NB4 (cell line): ENCODE measurements around the gene LRP2BP.

Experiments
- DNase-seq: peaks from one replicate; pipeline ENCODE4 v3.0.0; 2010; ENCODE audit warnings: low read depth
- H3K4me3 ChIP-seq: one replicate; pipeline ENCODE4 v1.5.1; 2011; ENCODE audit warnings: mild to moderate bottlenecking, low read depth, low read length, moderate library complexity
- MYC ChIP-seq: IDR thresholded peaks from 2 replicates; pipeline ENCODE4 v1.6.1; 2011; ENCODE audit warnings: low read depth, low read length
- POLR2A ChIP-seq: IDR thresholded peaks from 2 replicates; pipeline ENCODE4 v1.6.1; 2011; ENCODE audit warnings: mild to moderate bottlenecking; ENCODE audit not compliant: insufficient read length; ENCODE audit errors: extremely low read depth
- TF ChIP-seq, protein P1 (sequence below): IDR thresholded peaks from 2 replicates; pipeline ENCODE4 v1.6.1; 2011; ENCODE audit warnings: low read depth, low read length
- TF ChIP-seq, protein P2 (sequence below): IDR thresholded peaks from one replicate; pipeline ENCODE4 v1.5.1; 2012; ENCODE audit warnings: low read depth, low read length

LRP2BP gene

DNA sequence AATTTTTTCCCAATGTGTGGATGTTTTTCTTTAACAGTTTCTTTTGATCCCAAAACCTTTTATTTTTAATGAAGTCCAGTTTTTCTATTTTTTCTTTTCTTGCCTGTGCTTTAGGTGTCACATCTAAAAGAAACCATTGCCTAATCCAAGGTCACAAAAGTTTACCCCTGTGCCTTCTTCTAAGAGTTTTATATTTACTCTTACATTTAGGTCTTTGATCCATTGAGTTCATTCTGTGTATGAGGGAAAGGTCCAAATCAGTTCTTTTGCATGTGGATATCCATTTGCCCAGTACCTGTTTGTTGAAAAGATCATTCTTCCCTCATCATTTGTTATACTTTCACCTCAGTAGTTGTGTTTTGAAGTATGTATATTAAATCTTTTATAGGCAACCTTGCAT, 13.0 kb downstream of the LRP2BP start:
- TF ChIP-seq, protein P1, sequence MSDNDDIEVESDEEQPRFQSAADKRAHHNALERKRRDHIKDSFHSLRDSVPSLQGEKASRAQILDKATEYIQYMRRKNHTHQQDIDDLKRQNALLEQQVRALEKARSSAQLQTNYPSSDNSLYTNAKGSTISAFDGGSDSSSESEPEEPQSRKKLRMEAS = no peak
- TF ChIP-seq, protein P2, sequence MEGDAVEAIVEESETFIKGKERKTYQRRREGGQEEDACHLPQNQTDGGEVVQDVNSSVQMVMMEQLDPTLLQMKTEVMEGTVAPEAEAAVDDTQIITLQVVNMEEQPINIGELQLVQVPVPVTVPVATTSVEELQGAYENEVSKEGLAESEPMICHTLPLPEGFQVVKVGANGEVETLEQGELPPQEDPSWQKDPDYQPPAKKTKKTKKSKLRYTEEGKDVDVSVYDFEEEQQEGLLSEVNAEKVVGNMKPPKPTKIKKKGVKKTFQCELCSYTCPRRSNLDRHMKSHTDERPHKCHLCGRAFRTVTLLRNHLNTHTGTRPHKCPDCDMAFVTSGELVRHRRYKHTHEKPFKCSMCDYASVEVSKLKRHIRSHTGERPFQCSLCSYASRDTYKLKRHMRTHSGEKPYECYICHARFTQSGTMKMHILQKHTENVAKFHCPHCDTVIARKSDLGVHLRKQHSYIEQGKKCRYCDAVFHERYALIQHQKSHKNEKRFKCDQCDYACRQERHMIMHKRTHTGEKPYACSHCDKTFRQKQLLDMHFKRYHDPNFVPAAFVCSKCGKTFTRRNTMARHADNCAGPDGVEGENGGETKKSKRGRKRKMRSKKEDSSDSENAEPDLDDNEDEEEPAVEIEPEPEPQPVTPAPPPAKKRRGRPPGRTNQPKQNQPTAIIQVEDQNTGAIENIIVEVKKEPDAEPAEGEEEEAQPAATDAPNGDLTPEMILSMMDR = no peak
- no peak for TF ChIP-seq MYC
- TF ChIP-seq POLR2A = no peak
- no peak for DNase-seq
- H3K4me3 ChIP-seq = no peak overlapping the region

DNA sequence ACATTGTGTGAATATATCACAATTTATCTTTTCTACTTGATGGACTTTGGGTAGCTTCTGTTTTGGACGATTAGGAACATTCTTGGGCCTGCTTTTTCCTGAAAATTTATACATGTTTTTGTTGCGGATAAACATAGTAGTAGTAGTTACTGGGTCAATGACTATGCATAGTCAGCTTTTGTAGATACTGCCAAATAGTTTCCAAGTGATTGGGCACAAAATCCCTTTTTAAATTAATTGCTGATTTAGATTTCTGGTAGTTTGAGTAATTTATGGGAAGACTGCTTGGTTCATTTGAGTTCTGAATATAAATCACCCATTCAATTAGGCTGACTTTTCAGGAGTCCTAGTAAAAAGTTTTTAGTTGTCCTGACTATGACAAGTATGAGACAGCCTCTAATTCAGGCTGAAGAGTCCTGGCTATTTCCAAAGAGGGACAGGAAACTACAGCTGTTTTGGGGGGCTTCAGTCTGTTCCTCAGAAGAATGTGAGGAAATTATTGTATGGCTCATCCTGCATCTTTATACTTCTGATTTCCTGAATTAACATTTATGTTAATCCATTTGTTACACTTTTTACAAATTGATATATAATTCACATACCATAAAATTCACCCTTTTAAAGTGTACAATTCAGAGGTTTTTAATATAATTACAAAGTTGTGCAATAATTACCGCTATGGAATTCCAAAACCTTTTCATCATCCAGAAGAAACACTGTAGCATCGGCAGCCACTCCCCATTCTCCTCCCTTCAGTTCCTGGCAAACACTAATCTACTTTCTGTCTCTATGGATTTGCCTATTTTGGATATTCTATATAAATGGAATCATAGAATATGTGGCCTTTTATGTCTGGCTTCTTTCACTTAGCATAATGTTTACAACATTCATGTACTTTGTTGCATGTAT, 14.2 kb downstream of the LRP2BP start:
- DNase-seq = no peak
- TF ChIP-seq, protein P1 = no peak
- no peak for TF ChIP-seq POLR2A
- no peak for TF ChIP-seq MYC
- TF ChIP-seq, protein P2 = no peak
- H3K4me3 ChIP-seq = no peak overlapping the region

GRCh38 chr4:185380320-185380719, 15.4 kb downstream of the LRP2BP start:
- TF ChIP-seq, protein P1 = no peak
- TF ChIP-seq MYC (no peak), POLR2A (no peak)
- TF ChIP-seq, protein P2 = no peak
- H3K4me3 ChIP-seq = no peak overlapping the region
- DNase-seq = no peak

DNA sequence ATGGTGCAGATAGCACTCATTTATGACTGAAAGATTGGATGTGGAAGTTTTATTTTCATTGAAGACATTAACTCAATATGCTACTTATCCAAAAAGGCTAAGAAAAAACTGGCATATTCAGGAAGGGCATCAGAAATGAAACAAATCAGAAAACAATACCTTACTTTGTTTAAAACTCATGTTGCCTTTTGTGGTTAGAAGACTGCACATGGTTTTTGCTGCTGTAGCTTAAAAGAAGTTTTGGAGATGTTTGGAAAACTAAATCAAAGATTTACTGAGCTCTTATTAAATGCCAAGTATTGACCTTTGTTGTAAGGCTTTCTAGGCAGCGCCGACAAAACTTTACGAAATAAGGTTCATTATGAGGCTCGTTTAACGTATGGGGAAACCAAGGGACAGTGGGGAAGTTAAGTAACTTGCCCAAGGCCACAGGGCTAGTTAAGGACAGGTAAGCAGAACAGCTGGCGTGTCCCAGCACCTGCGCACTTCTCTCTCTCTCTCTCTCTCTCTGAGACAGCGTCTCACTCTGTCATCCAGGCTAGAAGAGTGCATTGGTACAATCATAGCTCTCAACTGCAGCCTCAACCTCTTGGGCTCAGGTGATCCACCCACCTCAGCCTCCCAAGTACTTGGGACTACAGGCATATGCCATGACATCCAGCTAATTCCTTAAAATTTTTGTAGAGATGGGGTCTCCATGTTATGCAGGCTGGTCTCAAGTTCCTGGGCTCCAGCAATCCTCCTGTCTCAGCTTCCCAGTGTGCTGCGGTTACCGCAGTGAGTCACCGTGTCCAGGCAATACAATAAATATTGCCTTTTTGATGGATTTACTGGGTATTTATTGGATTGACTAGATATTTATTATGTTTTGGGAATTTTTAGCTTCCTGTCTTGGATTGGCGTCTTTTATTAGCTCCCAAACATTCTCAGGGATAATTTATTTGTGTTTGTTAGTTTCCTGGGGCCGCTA, 16.1 kb downstream of the LRP2BP start:
- no peak overlapping the region for H3K4me3 ChIP-seq
- TF ChIP-seq, protein P2 = no peak
- no peak for TF ChIP-seq MYC
- no peak for TF ChIP-seq POLR2A
- TF ChIP-seq, protein P1 = no peak
- no peak for DNase-seq

DNA sequence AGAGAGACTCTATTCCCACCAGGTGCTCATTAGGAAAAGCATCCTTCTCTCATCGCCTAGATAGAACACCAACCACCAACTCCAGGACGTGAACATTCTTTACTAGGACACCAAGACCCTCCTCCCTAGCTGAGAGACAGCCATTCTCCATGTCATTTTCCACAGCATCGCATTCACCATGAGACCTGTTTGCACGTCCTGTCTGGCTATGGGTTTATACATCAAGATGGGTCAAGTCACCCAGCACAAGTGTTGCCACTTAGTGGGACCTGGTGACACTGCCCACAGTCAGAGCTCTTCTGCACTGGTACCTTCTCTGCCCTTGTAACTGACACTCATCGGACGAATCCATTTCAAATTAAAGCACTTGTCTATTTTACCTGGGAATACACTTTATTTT, 17.5 kb downstream of the LRP2BP start:
- no peak overlapping the region for H3K4me3 ChIP-seq
- DNase-seq = no peak
- TF ChIP-seq, protein P1 = no peak
- TF ChIP-seq POLR2A (no peak), MYC (no peak)
- TF ChIP-seq, protein P2 = no peak
